Measurements from ENCODE around the gene SEPTIN7.
A peak's percentile ranks its signal among the peaks of the same experiment; 100 is the strongest.
"Not testable (repeated sequence)": the region's sequence is repeated elsewhere in the genome, so short reads cannot be mapped to it uniquely, and the experiment has no call there.

Gene SEPTIN7

GRCh38 chr7:35800718-35801391, at the start of gene SEPTIN7:
Gene SEPTIN7, plus strand, starts transcription at chr7:35801057. Its CDS starts 153 bp downstream, at chr7:35801210.
- DNase-seq (ENCODE audit: low read depth, low spot score) = peak; percentile 98

DNA sequence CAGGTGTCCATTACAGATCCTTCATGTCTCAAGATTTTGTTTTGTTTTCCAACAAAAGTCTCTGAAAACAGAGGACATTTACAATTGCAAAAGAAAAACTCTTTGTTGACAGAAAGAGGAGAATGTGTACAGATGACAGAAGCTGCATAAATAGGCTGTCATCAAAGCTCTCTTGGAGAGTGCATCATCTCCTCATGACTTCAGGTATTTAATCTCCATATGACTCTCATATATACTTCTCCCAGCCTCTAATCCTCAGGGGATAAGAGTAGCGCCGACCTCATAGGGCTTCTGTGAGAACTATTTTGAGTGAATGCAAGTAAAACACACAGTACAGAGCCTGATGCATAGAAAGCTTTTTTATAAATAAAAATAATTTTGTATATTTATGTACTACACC, 48.1 kb upstream of the SEPTIN7 start:
- DNase-seq (ENCODE audit: low read depth, low spot score) = no peak

DNA sequence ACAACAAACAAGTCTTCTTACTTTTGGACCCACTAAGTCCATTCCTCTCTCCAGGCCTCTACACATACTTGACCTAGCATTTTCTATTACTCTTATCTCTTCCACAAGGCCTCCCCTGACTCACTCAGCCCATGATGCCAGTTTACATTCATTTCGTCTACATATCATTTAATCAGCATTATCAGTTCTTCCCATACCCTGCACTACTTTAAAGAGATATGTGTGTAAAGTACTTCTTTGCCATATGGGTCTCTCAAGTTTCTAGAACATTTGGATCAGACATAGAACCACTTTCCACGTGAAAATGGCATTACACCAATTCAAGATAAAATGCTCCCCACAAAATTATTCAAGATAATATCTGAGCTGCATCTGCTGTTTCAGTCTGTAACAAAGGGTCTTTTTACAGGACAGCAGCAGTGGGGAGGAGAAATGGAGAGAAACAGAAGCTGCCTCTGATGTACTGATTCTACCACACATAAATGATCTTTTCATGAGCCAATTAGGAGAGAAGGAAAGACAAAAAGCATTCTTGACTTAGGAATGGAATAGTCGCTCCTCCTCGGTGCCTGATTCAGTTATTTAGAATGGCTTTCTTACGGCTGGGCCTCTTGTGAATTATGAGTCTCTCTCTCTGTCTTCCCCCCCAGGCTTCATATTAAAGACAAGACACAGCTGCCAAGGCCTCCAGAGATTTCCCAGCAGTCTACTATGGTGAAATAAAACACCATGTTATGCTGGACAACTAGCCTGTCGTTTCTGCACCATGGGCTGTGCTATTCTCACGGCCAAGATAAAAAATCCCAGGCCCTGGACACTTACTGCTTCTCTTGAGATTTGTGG, 46.9 kb upstream of the SEPTIN7 start:
- no peak for DNase-seq (ENCODE audit: low read depth, low spot score)

GRCh38 chr7:35754741-35755140, 46.1 kb upstream of the SEPTIN7 start:
- DNase-seq (ENCODE audit: low read depth, low spot score) = no peak

GRCh38 chr7:35755711-35756110, 45.1 kb upstream of the SEPTIN7 start:
- DNase-seq (ENCODE audit: low read depth, low spot score) = no peak

DNA sequence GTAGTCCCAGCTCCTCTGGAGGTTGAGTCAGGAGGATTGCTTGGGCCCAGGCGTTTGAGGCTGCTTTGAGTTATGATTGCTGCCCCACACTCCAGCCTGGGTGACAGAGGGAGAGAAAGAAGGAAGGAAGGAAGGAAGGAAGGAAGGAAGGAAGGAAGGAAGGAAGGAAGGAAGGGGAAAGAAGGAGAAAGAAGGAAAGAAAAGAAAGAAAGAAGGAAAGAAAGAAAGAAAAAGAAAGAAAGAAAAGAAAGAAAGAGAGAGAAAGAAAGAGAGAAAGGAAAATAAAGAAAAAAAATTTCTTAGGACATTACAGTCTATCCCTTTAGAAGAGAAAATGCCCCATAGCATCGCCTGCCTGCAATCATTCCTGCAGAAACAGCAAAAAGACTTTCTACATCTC, 44.4 kb upstream of the SEPTIN7 start:
- DNase-seq (ENCODE audit: low read depth, low spot score) = not testable (repeated sequence)

DNA sequence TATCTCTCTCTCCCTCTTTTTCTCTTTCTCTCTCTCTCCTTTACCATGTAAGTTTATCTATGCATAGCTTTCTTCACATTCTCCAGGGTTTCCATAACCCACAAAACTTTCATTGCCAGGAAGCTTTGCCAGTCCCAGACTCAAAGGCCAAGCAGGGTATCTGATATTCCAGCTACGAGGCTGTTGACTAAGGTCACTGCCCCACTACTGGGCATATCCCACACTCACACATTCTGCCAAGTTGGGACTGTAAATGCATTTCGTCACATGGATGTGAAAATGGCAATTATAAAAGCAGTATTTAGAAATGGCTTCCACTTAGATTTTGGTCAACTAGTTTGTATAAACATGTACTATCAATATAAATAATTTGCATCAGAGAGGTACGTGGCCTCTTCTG, 43.3 kb upstream of the SEPTIN7 start:
- DNase-seq (ENCODE audit: low read depth, low spot score) = no peak

- DNase-seq (ENCODE audit: low read depth, low spot score) = no peak
Measured at GRCh38 chr7:35758421-35758820, 42.4 kb upstream of the SEPTIN7 start.

DNA sequence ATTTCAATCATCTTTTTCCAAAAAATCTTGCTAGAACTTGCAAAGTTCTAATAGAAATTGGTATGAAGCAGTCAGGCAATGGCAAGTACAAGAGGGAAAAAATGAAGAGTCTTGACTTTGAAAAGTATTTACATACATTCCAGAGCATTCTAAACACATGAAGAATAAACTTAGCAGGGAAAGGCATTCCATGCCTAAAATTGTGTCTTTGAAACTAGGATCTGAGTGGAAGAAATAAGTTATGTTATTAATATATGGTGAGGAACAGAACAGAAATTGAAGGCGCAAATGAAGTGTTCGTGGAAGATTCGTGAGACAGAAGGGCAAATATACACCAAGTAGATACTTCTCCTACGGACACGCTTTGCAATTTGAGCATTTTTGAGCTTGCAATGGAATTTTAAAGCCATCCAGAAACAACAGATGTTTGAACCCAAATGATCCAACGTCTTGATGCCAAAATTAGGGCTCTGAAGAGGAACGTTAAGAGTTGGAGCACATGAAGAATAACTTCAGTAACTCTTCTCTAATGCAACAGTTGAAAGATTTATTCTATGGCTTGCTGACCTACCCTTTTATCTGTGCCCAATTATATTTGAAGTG, 40.6 kb upstream of the SEPTIN7 start:
- DNase-seq (ENCODE audit: low read depth, low spot score) = no peak

- no peak for DNase-seq (ENCODE audit: low read depth, low spot score)
Measured at GRCh38 chr7:35761871-35762677, 38.8 kb upstream of the SEPTIN7 start.

DNA sequence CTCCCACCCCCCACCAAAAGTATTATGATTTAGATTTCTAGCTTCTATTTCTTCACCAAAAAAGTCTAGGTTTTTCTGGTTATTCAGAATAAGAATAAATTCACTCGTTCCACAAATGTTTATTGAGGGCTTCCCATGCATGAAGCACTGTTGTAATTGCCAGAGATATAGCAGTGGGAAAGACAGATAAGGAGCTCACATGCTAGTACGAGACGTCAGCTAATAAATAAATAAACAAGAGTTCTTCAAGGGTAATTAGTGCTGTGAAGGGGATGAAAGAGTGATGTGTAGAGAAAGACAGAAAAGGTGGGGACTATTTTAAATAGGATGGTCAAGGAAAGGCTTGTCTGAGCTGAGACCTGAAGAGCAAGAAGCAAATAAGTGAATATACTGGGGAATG, 38.1 kb upstream of the SEPTIN7 start:
- DNase-seq (ENCODE audit: low read depth, low spot score) = no peak

DNA sequence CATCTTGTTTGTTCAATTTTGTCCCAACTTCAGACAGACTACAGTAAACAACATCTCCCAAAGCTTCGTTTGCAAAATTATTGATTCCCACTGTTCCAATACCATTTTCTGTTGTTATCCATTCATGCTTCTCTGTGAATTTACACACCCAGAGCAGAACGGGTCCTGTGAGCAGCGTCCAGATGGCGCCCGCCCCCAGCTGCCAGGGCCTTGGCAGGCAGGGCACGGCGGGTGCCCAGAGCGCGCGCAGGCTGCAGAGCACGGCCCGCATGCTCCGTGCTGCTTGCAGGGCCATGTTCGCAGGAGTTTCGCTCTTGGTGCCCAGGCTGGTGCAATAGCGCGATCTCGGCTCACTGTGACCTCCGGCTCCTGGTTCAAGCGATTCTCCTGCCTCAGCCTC, 32.5 kb upstream of the SEPTIN7 start:
- DNase-seq (ENCODE audit: low read depth, low spot score) = no peak

GRCh38 chr7:35771776-35772175, 29.1 kb upstream of the SEPTIN7 start:
- no peak for DNase-seq (ENCODE audit: low read depth, low spot score)

DNA sequence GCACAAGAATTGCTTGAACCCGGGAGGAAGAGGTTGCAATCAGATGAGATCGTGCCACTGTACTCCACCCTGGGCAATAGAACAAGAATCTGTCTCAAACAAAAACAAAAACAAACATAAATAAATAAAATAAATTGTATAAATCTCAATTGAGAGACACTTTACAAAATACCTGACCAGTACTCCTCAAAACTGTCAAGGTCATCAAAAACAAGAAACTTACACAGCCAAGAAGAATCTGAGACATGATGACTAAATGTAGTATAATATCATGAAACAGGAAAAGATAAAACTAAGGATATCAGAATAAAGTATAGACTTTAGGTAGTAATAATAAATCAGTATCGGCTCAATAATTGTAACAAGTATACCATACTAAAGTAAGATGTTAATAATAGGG, 26.9 kb upstream of the SEPTIN7 start:
- no peak for DNase-seq (ENCODE audit: low read depth, low spot score)

DNA sequence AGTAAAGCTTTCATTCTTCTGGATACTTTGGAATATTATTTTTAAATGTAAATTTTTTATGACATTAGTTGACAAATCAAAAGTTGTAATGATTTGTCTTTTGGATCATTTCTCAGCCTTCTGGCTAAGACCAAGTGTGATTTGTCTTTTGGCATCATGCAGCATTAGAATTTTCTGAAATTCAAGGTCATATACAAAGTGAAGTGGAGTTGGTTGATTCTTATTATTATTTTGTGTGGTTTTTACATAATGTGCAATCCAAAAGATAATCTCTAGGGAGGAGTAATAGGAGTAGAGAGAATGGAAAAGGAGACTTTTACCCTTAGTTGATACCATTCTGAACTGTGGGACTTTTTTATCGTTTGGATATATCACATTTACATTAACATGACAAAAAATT, 24.2 kb upstream of the SEPTIN7 start:
- no peak for DNase-seq (ENCODE audit: low read depth, low spot score)

- DNase-seq (ENCODE audit: low read depth, low spot score) = no peak
Measured at GRCh38 chr7:35777121-35777520, 23.7 kb upstream of the SEPTIN7 start.

DNA sequence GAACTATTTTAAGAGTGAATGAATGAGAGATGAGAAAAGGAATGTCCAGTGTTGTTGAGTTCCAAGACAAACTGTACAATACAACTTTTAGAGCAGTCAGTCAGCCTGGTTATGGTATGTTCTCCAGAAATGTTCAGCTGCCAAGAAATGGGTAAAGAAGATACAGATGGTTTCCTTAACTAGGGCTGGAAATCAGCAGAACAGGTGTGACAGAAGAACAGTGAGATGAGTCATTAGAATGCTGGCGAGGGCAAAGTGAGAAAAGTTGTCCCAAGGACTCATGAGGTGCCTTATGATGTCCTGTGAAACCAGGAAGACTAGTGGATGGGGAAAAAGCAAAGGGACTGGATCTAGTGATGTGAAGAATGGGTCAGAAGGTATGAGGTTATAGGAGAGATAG, 20.8 kb upstream of the SEPTIN7 start:
- no peak for DNase-seq (ENCODE audit: low read depth, low spot score)

- DNase-seq (ENCODE audit: low read depth, low spot score) = no peak
Measured at GRCh38 chr7:35781200-35781701, 19.6 kb upstream of the SEPTIN7 start.

DNA sequence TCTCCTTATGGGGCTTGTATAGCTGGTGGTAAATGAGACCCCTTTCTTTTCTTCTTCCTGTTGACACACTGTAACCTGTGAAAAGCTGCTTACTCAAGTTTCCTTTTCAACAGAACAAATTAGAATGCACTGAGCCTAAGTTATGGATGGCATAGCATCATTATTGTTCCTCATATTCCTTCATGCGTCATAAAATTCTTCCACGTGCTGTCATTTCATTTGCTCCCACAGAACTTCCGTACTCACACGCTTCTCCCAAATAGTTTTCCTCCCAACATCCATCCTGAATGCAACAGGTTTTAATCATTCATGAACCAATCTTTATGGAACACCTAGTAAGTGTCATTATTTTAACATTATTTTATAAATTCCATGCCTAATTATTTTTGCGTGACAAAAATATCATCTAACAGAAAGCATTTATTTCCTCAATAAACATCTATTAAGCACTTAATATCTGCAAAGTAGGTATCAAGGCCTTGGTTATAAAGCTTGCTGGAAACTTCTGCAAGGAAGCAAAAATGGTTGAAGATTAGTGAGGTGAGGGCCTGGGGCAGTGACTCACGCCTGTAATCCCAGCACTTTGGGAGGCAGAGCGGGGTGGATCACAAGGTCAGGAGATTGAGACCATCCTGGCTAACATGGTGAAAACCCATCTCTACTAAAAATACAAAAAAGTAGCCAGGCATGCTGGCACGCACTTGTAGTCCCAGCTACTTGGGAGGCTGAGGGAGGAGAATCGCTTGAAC, 18.9 kb upstream of the SEPTIN7 start:
- no peak for DNase-seq (ENCODE audit: low read depth, low spot score)

- no peak for DNase-seq (ENCODE audit: low read depth, low spot score)
Measured at GRCh38 chr7:35784332-35784731, 16.5 kb upstream of the SEPTIN7 start.

GRCh38 chr7:35785250-35785649, 15.6 kb upstream of the SEPTIN7 start:
- no peak for DNase-seq (ENCODE audit: low read depth, low spot score)
